A549 (cell line): ENCODE measurements around the gene DNAJC30. TPM values are rescaled to one million over a fixed set of nuclear protein-coding genes. Genes with fewer than 3 reads are reported as not detected.
A peak's percentile ranks its signal among the peaks of the same experiment; 100 is the strongest.

ENCODE experiments used
- CBX2 ChIP-seq: fragments of 200-600 bp; sonication (generic); IDR thresholded peaks from 2 replicates; pipeline ENCODE4 v1.6.1; 2016; ENCODE audit warnings: low read depth, mild to moderate bottlenecking, borderline replicate concordance
- CEBPB ChIP-seq, 2 experiments: fragments of >200 bp in 1 of 2; sonication (Bioruptor Twin) in 1 of 2; formaldehyde crosslinking in 1 of 2; IDR thresholded peaks; 2 replicates each; pipeline ENCODE4 v1.6.1; 2012 to 2016
- CHD4 ChIP-seq: fragments of 200-600 bp; sonication (generic); IDR thresholded peaks from 2 replicates; pipeline ENCODE4 v1.6.1; 2016; ENCODE audit warnings: antibody characterized with exemption, mild to moderate bottlenecking, borderline replicate concordance
- FOSL2 ChIP-seq, 2 experiments: fragments of 450-650 bp in 1 of 2; fragments of >200 bp in 1 of 2; sonication (Bioruptor Twin) in 1 of 2; formaldehyde crosslinking; IDR thresholded peaks; 2 replicates each; pipeline versions ENCODE4 v1.5.0 to v1.6.1; 2016 to 2020; ENCODE audit warnings: mild to moderate bottlenecking in 1 of 2, moderate library complexity in 1 of 2
- FOXS1 ChIP-seq: fragments of 250-450 bp; sonication (Bioruptor Pico); IDR thresholded peaks from 2 replicates; pipeline ENCODE4 v1.5.0; 2020; ENCODE audit warnings: mild to moderate bottlenecking, moderate library complexity
- GATA3 ChIP-seq: IDR thresholded peaks from 2 replicates; pipeline ENCODE4 v1.6.1; 2012; ENCODE audit warnings: borderline replicate concordance
- HOXB5 ChIP-seq: fragments of 250-450 bp; sonication (Bioruptor Pico); IDR thresholded peaks from 2 replicates; pipeline ENCODE4 v1.5.0; 2020; ENCODE audit warnings: mild to moderate bottlenecking, moderate library complexity
- JUN ChIP-seq, 2 experiments: fragments of >200 bp; sonication (Bioruptor Twin); formaldehyde crosslinking; IDR thresholded peaks; 2 replicates in 1 of 2; 3 replicates in 1 of 2; pipeline ENCODE4 v1.6.1; 2016 to 2017
- JUNB ChIP-seq: fragments of >200 bp; sonication (Bioruptor Twin); formaldehyde crosslinking; IDR thresholded peaks from 2 replicates; pipeline ENCODE4 v1.6.1; 2016
- NR3C1 ChIP-seq: fragments of >200 bp; sonication (Bioruptor Twin); formaldehyde crosslinking; IDR thresholded peaks from 3 replicates; pipeline ENCODE4 v1.6.1; 2017
- RAD21 ChIP-seq, 2 experiments: fragments of >200 bp in 1 of 2; sonication (Bioruptor Twin) in 1 of 2; formaldehyde crosslinking in 1 of 2; IDR thresholded peaks in 1 of 2; conservative IDR thresholded peaks in 1 of 2; 2 replicates in 1 of 2; 3 replicates in 1 of 2; pipeline ENCODE4 v1.6.1; 2012 to 2018; ENCODE audit warnings: inconsistent platforms in 1 of 2
- SREBF2 ChIP-seq: fragments of 450-650 bp; IDR thresholded peaks from 2 replicates; pipeline ENCODE4 v1.6.1; 2014; ENCODE audit warnings: mild to moderate bottlenecking, moderate library complexity
- TFCP2L1 ChIP-seq: fragments of 250-450 bp; sonication (Bioruptor Pico); IDR thresholded peaks from 2 replicates; pipeline ENCODE4 v1.5.0; 2021; ENCODE audit warnings: mild to moderate bottlenecking
- TP53 ChIP-seq: fragments of 250-450 bp; sonication (Bioruptor Pico); IDR thresholded peaks from 2 replicates; pipeline ENCODE4 v1.5.0; 2021; ENCODE audit warnings: mild to moderate bottlenecking, moderate library complexity
- ZNF302 ChIP-seq: fragments of 250-450 bp; sonication (Bioruptor Pico); IDR thresholded peaks from 2 replicates; pipeline ENCODE4 v1.9.0; 2021; ENCODE audit warnings: inconsistent platforms, mild to moderate bottlenecking, moderate library complexity
- ZSCAN20 ChIP-seq: fragments of 250-450 bp; sonication (Bioruptor Pico); IDR thresholded peaks from 2 replicates; pipeline ENCODE4 v1.8.0; 2022; ENCODE audit warnings: mild to moderate bottlenecking, moderate library complexity
- polyA plus RNA-seq, 4 experiments: library from polyadenylated mRNA; depleted of rRNA in 3 of 4; stranded (reverse); fragments of >200 nt; fragmentation: RNase III in 1 of 4; extraction: RNeasy Plus Mini Kit Qiagen cat#74134 plus additional on column Dnase treatment in 1 of 4; gene quantifications; 2 replicates in 3 of 4; 3 replicates in 1 of 4; pipeline ENCODE4 v1.2.3, GENCODE V29; 2011 to 2017
- TF ChIP-seq, protein P1 (sequence below): fragments of 150-350 bp; IDR thresholded peaks from 2 replicates; pipeline ENCODE4 v1.6.1; 2014; ENCODE audit warnings: low read depth, mild to moderate bottlenecking, low read length
- TF ChIP-seq, protein P2 (sequence below): fragments of >200 bp; sonication (Bioruptor Twin); formaldehyde crosslinking; IDR thresholded peaks from 3 replicates; pipeline ENCODE4 v1.6.1; 2016
- TF ChIP-seq, protein P3 (sequence below): IDR thresholded peaks from 2 replicates; pipeline ENCODE4 v1.6.1; 2012; ENCODE audit warnings: low read depth, borderline replicate concordance
- TF ChIP-seq, protein P4 (sequence below): fragments of 200-600 bp; sonication (generic); IDR thresholded peaks from 2 replicates; pipeline ENCODE4 v1.6.1; 2016; ENCODE audit warnings: antibody characterized with exemption, mild to moderate bottlenecking, moderate library complexity

DNAJC30 gene
- polyA plus RNA-seq, 2 of the 4 experiments (the other 2 are of a cell fraction), result 5.7 to 8.9 TPM

DNA sequence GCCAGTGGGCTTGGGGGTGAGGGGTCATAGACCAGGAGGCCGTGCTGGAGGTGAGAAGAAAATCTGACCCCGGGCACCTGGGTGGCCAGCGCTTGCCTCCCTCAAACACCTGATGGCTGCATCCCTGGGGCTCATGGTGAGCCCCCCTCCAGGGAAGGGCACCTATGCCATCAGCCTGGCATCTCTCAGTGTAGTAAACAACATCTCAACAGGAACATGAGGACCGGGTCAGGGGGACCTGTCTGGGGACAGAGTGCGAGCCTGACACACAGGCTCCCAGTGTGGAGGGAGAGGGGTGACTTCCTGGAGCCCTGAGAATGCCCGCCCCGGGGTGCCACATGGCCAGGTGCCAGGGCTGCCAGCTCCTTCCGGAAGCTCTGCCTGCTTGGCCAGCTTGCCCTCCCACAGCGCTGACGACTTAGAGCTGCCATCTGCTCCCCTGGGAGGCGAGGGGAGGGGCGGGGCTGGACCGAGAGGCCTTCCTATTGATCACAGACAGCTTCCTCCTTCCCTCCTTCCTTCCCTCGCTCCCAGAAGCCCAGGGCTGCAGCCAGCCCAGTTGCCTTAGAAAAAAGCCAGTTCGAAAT, 23.9 kb upstream of the DNAJC30 start (continued):
- TF ChIP-seq CEBPB (IDR thresholded peaks at IDR 0.05) (no peak), FOXS1 (CRISPR knock-in tag) (no peak), CBX2 (no peak), TFCP2L1 (peak; percentile 47; the same call in 1 of the 2 replicates), JUN (IDR thresholded peaks at IDR 0.05) (peak; percentile 83 to 85; a peak in 4 of 5 replicates), TP53 (CRISPR knock-in tag) (peak; percentile 72; the same call in 1 of the 2 replicates), FOSL2 (IDR thresholded peaks at IDR 0.05) (peak; percentile 25; the same call in 1 of the 2 replicates), FOSL2 (CRISPR knock-in tag; IDR thresholded peaks at IDR 0.05) (peak; percentile 47; the same call in 1 of the 2 replicates), NR3C1 (no peak), RAD21 (conservative IDR thresholded peaks at IDR 0.05 in 1 of 2, IDR thresholded peaks at IDR 0.05 in 1 of 2) (no peak; a peak in 2 of 5 replicates), ZNF302 (CRISPR knock-in tag) (peak; percentile 56; the same call in 1 of the 2 replicates), CHD4 (no peak), JUNB (peak; percentile 66), ZSCAN20 (CRISPR knock-in tag) (no peak), GATA3 (peak; percentile 84), SREBF2 (no peak), HOXB5 (CRISPR knock-in tag) (no peak; the same call in 1 of the 2 replicates)
- TF ChIP-seq, protein P1, sequence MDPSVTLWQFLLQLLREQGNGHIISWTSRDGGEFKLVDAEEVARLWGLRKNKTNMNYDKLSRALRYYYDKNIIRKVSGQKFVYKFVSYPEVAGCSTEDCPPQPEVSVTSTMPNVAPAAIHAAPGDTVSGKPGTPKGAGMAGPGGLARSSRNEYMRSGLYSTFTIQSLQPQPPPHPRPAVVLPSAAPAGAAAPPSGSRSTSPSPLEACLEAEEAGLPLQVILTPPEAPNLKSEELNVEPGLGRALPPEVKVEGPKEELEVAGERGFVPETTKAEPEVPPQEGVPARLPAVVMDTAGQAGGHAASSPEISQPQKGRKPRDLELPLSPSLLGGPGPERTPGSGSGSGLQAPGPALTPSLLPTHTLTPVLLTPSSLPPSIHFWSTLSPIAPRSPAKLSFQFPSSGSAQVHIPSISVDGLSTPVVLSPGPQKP, result no peak
- TF ChIP-seq, protein P2, sequence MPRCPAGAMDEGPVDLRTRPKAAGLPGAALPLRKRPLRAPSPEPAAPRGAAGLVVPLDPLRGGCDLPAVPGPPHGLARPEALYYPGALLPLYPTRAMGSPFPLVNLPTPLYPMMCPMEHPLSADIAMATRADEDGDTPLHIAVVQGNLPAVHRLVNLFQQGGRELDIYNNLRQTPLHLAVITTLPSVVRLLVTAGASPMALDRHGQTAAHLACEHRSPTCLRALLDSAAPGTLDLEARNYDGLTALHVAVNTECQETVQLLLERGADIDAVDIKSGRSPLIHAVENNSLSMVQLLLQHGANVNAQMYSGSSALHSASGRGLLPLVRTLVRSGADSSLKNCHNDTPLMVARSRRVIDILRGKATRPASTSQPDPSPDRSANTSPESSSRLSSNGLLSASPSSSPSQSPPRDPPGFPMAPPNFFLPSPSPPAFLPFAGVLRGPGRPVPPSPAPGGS, result peak; percentile 45; the same call in 1 of the 3 replicates
- TF ChIP-seq, protein P3, sequence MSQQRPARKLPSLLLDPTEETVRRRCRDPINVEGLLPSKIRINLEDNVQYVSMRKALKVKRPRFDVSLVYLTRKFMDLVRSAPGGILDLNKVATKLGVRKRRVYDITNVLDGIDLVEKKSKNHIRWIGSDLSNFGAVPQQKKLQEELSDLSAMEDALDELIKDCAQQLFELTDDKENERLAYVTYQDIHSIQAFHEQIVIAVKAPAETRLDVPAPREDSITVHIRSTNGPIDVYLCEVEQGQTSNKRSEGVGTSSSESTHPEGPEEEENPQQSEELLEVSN, result peak; percentile 62
- TF ChIP-seq, protein P4, sequence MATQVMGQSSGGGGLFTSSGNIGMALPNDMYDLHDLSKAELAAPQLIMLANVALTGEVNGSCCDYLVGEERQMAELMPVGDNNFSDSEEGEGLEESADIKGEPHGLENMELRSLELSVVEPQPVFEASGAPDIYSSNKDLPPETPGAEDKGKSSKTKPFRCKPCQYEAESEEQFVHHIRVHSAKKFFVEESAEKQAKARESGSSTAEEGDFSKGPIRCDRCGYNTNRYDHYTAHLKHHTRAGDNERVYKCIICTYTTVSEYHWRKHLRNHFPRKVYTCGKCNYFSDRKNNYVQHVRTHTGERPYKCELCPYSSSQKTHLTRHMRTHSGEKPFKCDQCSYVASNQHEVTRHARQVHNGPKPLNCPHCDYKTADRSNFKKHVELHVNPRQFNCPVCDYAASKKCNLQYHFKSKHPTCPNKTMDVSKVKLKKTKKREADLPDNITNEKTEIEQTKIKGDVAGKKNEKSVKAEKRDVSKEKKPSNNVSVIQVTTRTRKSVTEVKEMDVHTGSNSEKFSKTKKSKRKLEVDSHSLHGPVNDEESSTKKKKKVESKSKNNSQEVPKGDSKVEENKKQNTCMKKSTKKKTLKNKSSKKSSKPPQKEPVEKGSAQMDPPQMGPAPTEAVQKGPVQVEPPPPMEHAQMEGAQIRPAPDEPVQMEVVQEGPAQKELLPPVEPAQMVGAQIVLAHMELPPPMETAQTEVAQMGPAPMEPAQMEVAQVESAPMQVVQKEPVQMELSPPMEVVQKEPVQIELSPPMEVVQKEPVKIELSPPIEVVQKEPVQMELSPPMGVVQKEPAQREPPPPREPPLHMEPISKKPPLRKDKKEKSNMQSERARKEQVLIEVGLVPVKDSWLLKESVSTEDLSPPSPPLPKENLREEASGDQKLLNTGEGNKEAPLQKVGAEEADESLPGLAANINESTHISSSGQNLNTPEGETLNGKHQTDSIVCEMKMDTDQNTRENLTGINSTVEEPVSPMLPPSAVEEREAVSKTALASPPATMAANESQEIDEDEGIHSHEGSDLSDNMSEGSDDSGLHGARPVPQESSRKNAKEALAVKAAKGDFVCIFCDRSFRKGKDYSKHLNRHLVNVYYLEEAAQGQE, result no peak
